ENCODE measurements around the gene PRDM16.

Gene PRDM16

GRCh38 chr1:3292868-3293562 lies 224.0 kb downstream of the PRDM16 start:
- DNase-seq = no peak

GRCh38 chr1:3293563-3294080 lies 224.6 kb downstream of the PRDM16 start:
- DNase-seq = no peak

- DNase-seq = no peak
Observed at GRCh38 chr1:3294450-3294849, 225.4 kb downstream of the PRDM16 start.

GRCh38 chr1:3295846-3296245 lies 226.8 kb downstream of the PRDM16 start:
- no peak for DNase-seq

DNA sequence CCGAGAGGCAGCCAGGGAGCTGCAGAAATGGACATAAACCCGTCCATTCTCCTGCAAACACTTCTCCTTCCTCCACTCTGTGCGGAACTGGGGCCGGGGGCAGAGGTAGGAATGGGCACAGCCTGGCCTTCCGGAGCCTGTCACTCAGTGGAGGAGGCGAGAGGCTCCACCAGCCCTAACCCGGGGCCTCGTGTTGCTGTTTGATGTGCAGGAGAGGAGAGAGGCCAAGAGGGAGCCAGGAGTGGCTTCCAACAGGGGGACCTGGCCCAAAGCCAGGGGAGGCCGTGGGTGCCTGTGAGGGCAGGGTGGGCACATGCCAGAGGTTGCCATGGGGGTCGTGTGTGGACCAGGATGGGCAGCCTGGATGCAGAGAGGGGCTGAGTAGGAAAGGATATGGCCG lies 227.3 kb downstream of the PRDM16 start:
- DNase-seq = no peak

GRCh38 chr1:3296826-3297225 lies 227.8 kb downstream of the PRDM16 start:
- no peak for DNase-seq

GRCh38 chr1:3297756-3298155 lies 228.8 kb downstream of the PRDM16 start:
- no peak for DNase-seq

GRCh38 chr1:3298197-3298596 lies 229.2 kb downstream of the PRDM16 start:
- DNase-seq = no peak

DNA sequence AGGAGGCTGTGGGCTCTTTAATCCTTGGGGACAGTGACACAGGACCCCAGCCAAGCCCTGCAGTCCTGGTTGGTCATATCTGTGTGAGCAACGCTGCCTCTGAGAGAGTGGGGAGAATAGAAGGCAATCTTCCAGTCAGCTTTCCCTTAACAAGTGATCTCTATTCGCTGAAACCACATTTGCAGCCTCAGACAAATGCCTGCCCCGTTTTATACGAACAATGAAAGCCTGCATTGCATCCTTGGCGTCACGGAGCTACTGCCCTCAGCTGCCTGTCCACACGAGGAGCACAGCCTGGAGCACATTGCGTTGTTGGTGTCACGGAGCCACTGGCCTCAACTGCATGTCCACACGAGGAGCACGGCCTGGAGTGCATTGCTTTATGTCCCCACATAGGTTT lies 235.2 kb downstream of the PRDM16 start:
- DNase-seq = no peak

DNA sequence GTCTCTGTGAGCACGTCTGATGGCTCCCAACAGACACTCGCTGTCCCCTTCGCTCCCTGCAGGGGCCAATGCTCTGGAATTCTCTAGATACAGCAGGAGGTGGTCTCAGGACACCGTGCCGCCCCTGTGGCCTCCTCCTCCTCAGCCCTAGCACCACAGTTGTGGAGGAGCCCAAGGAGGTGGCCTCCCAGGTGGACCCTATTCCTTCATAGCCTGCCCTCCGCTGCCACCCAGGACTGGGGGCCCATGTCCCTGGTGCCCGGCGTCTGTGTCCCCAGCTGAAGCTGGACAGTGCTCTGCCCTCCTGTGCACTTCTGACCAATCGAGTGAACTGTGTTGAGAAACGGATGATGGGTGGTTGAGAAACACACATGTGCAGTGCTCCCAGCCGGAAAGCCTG lies 235.7 kb downstream of the PRDM16 start:
- no peak for DNase-seq

GRCh38 chr1:3305156-3305555 lies 236.2 kb downstream of the PRDM16 start:
- DNase-seq = no peak

GRCh38 chr1:3306583-3307291 lies 237.7 kb downstream of the PRDM16 start:
- no peak for DNase-seq

- no peak for DNase-seq
Observed at GRCh38 chr1:3307359-3307758, 238.4 kb downstream of the PRDM16 start.

DNA sequence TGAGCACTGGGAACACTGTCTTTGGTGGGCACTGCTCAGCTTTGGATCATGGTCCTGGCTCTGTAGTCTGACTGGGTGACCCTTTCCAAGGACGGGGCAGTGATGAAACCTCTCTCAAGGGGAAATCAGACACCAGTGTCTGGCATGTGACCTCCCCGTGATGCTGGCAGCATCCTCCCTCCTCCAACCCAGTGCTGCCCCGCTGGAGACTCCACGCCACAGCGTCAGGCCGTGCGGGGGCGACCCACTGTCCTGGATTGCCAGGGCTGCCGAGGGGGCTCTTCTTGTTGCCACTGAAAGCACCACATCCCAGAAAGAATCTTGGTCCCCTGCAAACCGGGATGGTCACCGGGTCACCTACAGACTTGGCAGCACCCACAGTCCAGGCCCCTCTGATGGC lies 239.1 kb downstream of the PRDM16 start:
- DNase-seq = no peak

- no peak for DNase-seq
Observed at GRCh38 chr1:3310718-3311400, 241.9 kb downstream of the PRDM16 start.

GRCh38 chr1:3311711-3312110 lies 242.7 kb downstream of the PRDM16 start:
- DNase-seq = no peak

GRCh38 chr1:3312310-3312897 lies 243.4 kb downstream of the PRDM16 start:
- DNase-seq = no peak

DNA sequence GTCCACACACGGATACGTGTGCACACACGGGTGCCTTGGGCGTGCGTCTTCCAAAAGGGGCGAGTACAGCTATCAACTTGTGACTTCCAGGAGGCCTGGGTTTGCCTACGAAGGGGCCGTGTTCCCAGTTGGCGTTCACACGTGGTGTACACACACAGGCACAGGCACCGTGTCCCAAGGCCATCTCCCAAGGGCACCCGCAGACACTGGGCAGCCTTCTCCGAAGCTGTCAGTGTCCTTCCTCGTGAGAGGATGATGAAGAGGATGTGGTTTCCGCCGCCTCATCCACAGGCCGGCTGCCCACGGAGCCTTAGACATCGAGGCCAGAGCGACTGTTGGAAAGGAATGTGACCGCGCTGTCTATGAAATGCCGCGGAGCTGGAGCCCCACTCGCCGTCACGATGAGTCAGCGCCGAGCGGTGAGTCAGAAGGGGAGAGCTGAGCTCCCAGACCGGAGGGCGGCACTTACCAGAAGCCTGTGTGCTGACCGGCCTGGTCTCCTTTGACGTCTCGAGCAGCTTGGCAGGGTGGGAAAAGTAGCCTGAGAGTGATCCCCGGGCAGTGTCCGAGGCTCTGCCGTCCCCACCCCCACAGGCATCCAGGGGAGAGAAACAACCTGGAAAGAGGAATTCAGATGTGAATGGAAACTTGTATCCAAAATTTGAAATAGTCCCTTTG lies 244.0 kb downstream of the PRDM16 start:
- no peak for DNase-seq

DNA sequence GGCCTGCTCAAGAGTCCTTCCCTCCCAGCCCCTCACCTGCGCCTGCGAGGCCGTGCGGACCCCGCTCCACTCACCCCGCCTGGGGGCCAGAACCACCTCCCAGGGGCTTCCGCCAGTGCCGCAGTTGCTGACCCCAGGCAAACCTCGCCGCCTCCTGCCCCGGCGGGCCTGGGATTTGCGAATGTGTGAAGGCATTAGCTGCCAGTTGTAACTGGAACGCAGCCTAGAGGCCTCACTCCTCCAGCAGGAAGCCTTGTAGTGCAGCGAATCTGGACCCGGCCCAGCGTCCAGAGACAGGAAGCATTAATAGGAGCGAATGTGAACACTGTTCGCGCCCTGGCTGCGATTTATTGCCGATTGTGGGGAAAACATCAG lies 244.6 kb downstream of the PRDM16 start:
- no peak for DNase-seq

DNA sequence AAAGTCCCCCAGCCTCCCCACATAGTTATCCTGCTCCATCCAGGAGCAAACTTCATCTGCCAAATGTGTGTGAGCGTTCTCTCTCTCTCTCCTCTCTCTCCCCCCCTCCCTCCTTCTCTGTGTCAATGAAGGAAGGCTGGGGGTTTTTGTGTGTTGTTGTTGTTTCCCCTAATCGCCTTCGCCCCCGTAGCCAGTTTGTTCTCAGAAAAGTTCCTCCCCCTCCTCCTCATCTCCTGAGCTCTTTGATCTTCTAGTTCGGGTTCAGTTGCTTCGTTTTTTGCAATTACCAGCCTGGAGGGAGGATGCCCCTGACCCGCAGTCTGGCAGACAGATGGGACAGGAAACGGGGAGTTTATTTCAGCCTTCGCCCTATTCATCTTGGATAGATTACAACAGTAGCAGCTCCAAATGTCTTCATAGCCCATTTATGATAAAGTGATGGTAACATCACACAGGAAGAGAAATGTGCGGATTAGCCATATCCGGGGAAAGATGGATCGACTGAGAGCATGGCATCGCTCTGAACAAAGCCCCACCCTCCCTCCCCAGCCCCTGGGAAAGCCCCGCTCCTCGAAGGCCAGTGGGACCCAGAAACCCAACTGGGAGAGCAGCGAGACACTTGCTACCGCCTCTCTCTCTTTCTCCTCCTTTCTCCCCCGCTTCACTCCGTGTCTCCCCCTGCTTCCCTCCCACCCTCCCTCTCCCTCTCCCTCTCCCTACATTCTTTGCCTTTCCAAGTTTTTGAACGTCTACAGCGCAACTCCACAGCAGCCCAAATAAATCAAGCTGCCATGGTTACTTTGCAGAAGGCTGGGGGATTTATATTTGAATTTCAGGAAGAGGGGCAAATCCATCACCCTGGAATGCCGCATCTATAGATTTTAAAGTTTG lies 245.7 kb downstream of the PRDM16 start:
- DNase-seq = no peak

DNA sequence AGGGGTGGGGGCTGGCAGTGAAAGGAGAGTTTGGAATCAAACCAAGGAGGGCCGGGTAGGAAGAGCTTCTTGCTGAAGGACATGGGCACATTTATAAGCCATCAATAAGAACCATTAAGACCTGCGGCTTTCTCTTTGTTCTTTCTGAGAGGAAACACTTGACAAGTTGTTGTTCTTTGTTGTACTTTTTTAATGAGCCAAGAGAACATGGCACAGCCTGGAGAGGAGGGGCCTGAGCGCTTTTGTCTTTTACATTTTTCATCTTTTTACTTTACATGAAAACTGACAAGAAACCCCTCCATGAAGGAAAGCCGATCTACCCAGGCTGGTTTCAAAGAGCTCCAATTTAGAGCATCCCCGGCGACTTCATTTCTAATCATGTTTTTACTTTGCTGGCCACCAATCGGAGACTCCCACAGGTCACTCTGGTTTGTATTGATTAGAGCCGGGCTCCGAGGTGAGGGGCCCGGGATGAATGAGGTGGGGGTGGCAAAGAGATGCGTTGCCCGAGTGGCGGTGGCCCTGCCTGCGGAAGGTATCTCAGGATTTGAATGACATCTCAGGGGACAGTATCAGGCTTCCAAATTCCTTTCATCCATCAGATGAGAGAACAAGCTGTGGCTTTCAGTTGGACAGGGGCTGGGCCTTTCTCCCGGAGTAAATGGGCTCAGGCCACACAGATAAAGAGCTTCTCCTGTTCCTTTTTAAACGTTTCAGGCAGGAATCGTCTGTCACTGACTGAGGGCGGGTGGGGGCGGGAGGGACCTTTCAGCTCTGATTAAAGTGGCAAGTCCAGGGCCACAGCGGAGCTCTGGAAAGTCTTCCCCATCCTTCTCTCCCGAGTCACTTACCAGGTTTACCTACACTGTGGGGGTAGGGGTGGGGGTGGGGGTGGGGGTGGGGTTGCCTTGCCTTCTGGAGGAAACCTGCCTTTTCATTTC lies 246.7 kb downstream of the PRDM16 start:
- no peak for DNase-seq
